ENCODE measurements around the gene TLE4. TPM values are rescaled to one million over a fixed set of nuclear protein-coding genes. Genes with fewer than 3 reads are reported as not detected.
"Not testable (repeated sequence)": the region's sequence is repeated elsewhere in the genome, so short reads cannot be mapped to it uniquely, and the experiment has no call there.

TLE4 gene
- total RNA-seq, 1 experiment from 2014 or later = 29.1 TPM

GRCh38 chr9:79637177-79637925, 65.6 kb downstream of the TLE4 start:
- no peak for DNase-seq (ENCODE audit: low read depth)

DNA sequence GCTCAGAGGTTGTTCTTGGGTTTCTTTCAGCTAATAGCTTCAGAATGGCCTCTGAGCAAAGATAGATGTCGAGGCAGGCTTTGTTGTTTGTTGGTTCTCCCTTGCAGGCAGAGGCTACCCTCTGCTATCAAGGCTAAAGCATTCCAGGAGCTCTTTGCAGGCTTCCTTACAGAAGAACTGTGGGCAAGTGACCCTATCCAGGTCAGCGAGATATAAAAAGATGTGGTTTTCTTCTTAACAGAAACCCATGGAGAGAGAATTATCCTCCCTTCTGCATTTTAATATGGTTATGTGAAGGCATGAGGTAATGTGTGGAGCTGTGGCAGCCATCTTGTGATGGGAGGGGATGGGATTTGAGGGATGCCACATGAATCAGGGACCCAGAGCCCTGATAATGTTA, 67.0 kb downstream of the TLE4 start:
- no peak for DNase-seq (ENCODE audit: low read depth)

GRCh38 chr9:79639354-79639753, 67.6 kb downstream of the TLE4 start:
- DNase-seq (ENCODE audit: low read depth) = no peak

- DNase-seq (ENCODE audit: low read depth) = not testable (repeated sequence)
These were observed 68.3 kb downstream of the TLE4 start for GRCh38 chr9:79640067-79640466.

GRCh38 chr9:79641070-79641469, 69.3 kb downstream of the TLE4 start:
- no peak for DNase-seq (ENCODE audit: low read depth)

- DNase-seq (ENCODE audit: low read depth) = no peak
These were observed 70.9 kb downstream of the TLE4 start for GRCh38 chr9:79642671-79643070.

- DNase-seq (ENCODE audit: low read depth) = no peak
These were observed 72.3 kb downstream of the TLE4 start for GRCh38 chr9:79644048-79644447.

DNA sequence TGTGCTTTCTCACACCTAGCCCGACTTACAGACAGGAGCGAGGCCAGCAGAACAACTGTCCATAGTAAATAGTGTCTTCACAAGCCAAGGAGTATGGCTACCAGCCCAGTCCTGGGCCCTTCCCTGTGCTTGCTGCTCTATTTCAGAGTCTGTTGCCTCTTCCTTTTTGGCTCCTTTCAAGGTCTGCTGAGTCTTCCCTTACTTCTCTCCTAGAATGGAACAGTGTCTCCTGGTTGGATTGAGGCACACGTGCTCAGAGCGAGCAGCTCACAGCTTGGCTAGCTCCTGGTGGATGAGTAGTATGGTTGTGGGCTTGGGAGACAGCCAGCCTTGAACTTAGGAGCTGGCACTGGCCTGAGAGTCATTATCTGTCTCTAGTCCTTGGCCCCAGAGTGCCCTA, 72.8 kb downstream of the TLE4 start:
- no peak for DNase-seq (ENCODE audit: low read depth)

DNA sequence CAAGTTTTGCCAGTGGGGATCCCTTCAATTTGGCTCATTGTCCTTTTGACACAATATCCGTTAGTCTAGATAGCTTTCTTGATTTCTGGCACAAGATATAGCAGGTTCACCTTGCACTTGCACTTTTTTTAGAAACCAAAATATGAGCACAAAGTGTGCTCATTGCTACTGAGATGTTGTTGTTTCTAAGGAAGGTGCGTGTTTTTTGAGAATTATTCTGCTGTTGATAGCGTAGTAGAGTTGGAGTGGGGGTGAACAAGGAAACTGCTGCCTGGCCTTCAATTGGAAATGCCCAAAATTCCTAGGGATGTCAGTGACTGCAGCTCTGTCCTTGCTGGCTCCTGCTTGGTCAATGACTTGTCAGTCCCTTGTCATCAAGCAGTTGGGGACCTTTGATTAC, 73.3 kb downstream of the TLE4 start:
- DNase-seq (ENCODE audit: low read depth) = no peak

DNA sequence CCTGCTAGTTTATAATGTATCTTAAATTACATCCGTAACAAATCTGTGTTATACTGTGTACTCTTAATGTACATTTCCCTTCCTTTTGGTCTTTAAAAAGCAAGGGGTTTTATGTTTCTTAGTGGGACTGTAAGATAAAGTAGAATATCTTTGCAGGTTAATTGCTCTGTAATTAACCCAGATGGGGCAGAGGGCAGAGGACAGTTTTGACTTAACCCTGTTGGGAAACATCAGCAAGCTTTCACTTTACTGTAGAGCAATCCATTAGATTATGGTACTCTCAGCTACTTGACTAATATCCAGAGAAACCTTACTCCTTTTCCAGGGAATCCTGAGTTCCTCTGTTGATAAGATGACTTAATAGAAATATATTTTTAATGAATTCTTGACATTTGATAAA, 74.3 kb downstream of the TLE4 start:
- DNase-seq (ENCODE audit: low read depth) = no peak

GRCh38 chr9:79651251-79651795, 79.6 kb downstream of the TLE4 start:
- DNase-seq (ENCODE audit: low read depth) = no peak

DNA sequence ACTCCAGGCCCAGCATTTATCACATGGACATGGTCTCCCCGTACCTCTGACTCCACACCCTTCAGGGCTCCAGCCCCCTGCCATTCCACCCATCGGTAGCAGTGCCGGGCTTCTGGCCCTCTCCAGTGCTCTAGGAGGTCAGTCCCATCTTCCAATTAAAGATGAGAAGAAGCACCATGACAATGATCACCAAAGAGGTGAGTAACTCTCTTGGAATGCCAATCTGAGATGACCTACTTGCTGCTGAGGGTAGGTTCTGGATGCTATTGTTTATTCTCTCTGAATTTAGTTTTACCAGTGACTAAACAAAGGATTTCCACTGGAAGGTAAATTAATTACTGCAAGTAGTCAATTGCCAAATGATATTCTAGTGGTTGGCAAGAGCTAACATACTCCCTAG, 80.8 kb downstream of the TLE4 start:
- DNase-seq (ENCODE audit: low read depth) = no peak

GRCh38 chr9:79654591-79655382, 83.0 kb downstream of the TLE4 start:
- DNase-seq (ENCODE audit: low read depth) = not testable (repeated sequence)

- no peak for DNase-seq (ENCODE audit: low read depth)
These were observed 83.8 kb downstream of the TLE4 start for GRCh38 chr9:79655551-79655950.

DNA sequence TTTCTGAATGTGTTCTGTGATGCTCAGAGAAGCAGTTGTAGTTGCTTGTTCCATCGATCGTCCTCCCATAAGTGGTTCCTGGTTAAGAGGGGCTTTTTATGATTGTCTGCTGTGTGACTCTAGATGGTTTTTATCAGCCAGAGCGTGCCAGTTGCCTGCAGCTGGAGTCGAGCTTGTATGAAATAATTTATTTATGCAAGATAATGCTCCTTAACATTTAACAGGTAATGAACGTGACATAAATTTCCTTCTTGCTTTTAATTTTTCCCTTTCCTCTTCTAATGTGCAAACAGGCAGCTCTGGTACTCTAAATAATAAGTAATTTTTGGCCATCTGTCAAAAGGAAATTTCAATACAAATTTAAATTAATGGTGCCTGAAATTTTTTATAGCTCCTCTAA, 84.4 kb downstream of the TLE4 start:
- no peak for DNase-seq (ENCODE audit: low read depth)

GRCh38 chr9:79657891-79658290, 86.1 kb downstream of the TLE4 start:
- no peak for DNase-seq (ENCODE audit: low read depth)

DNA sequence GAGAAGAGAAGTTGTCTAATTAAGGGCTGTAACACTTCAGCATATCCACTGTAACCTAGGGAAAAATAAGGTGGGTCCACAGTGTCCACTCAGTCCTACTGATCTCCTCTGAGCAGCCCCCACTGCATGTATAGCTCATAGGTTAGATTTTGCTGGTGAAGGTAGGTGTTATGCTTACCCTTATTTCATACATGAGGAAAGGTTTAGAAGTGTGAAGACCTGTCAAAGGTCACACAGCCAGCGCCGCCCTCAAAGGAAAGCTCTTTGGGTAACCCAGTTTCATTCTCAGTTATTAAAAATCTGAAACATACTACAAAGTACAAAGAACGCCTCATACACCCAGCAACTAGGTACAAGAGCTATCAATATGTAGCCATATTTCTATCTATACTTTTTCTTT, 87.2 kb downstream of the TLE4 start:
- DNase-seq (ENCODE audit: low read depth) = no peak

GRCh38 chr9:79660615-79661014, 88.8 kb downstream of the TLE4 start:
- DNase-seq (ENCODE audit: low read depth) = no peak

GRCh38 chr9:79661279-79661678, 89.5 kb downstream of the TLE4 start:
- DNase-seq (ENCODE audit: low read depth) = no peak

GRCh38 chr9:79661886-79662536, 90.2 kb downstream of the TLE4 start:
- DNase-seq (ENCODE audit: low read depth) = no peak

- DNase-seq (ENCODE audit: low read depth) = no peak
These were observed 90.8 kb downstream of the TLE4 start for GRCh38 chr9:79662537-79662956.

- DNase-seq (ENCODE audit: low read depth) = no peak
These were observed 91.5 kb downstream of the TLE4 start for GRCh38 chr9:79663300-79663699.
